ENCODE results near the gene LTB4R2.

The LTB4R2 gene

GRCh38 chr14:24335461-24336171, 25.7 kb downstream of the LTB4R2 start:
- no peak overlapping the region for H3K4me3 ChIP-seq (replicated peaks; ENCODE audit: low read depth, low read length)
- no peak for TF ChIP-seq CTCF (IDR thresholded peaks at IDR 0.05; ENCODE audit: low read length, missing control alignments)
- no peak for DNase-seq (ENCODE audit: low read depth)

- TF ChIP-seq CTCF (IDR thresholded peaks at IDR 0.05; ENCODE audit: low read length, missing control alignments) = no peak
- no peak overlapping the region for H3K4me3 ChIP-seq (replicated peaks; ENCODE audit: low read depth, low read length)
- no peak for DNase-seq (ENCODE audit: low read depth)
Observed at GRCh38 chr14:24337144-24337823, 27.3 kb downstream of the LTB4R2 start.

GRCh38 chr14:24337824-24338175, 27.9 kb downstream of the LTB4R2 start:
- no peak for DNase-seq (ENCODE audit: low read depth)
- TF ChIP-seq CTCF (IDR thresholded peaks at IDR 0.05; ENCODE audit: low read length, missing control alignments) = no peak
- H3K4me3 ChIP-seq (replicated peaks; ENCODE audit: low read depth, low read length) = no peak overlapping the region

- no peak overlapping the region for H3K4me3 ChIP-seq (replicated peaks; ENCODE audit: low read depth, low read length)
- TF ChIP-seq CTCF (IDR thresholded peaks at IDR 0.05; ENCODE audit: low read length, missing control alignments) = no peak
- DNase-seq (ENCODE audit: low read depth) = no peak
Observed at GRCh38 chr14:24338843-24339242, 28.9 kb downstream of the LTB4R2 start.

GRCh38 chr14:24339284-24340151, 29.6 kb downstream of the LTB4R2 start, which contains the start of gene RIPK3:
Gene RIPK3 (minus strand): TSS chr14:24339991. CDS start chr14:24339826, 165 bp downstream.
- DNase-seq (ENCODE audit: low read depth) = no peak
- no peak for TF ChIP-seq CTCF (IDR thresholded peaks at IDR 0.05; ENCODE audit: low read length, missing control alignments)
- H3K4me3 ChIP-seq (replicated peaks; ENCODE audit: low read depth, low read length) = peak within 1 kb of the TSS; percentile 35

GRCh38 chr14:24340606-24341005, 30.7 kb downstream of the LTB4R2 start:
- H3K4me3 ChIP-seq (replicated peaks; ENCODE audit: low read depth, low read length) = no peak overlapping the region
- TF ChIP-seq CTCF (IDR thresholded peaks at IDR 0.05; ENCODE audit: low read length, missing control alignments) = no peak
- no peak for DNase-seq (ENCODE audit: low read depth)
